GM23338 (cell line): ENCODE data around the gene IQGAP2. TPM values are rescaled to one million over a fixed set of nuclear protein-coding genes. Genes with fewer than 3 reads are reported as not detected.

ENCODE experiments used
- ATAC-seq: fragments of 200-7000 bp; cut with Tn5 transposase; 3 replicates; pipeline ENCODE4 v1.9.1; 2020
- DNase-seq: peaks from one replicate; pipeline ENCODE4 v3.0.0-alpha.2; 2015; ENCODE audit warnings: low spot score
- H2AFZ ChIP-seq: fragments of 200-600 bp; sonication (generic); 2 replicates; pipeline ENCODE4 v1.8.0; 2016; ENCODE audit warnings: antibody characterized with exemption, mild to moderate bottlenecking, moderate library complexity
- H3F3A ChIP-seq: fragments of 200-600 bp; sonication (generic); replicated peaks from 2 replicates; pipeline ENCODE4 v1.8.0; 2017; ENCODE audit warnings: antibody characterized with exemption, mixed run types, low read depth
- H3K27ac ChIP-seq: fragments of 200-600 bp; sonication (generic); 2 replicates; pipeline ENCODE4 v1.6.1; 2016; ENCODE audit warnings: low read depth
- H3K27me3 ChIP-seq: fragments of 200-600 bp; sonication (generic); 2 replicates; pipeline ENCODE4 v1.8.0; 2016; ENCODE audit warnings: mild to moderate bottlenecking, mixed run types, moderate library complexity; ENCODE audit not compliant: insufficient read depth
- H3K36me3 ChIP-seq: fragments of 200-600 bp; sonication (generic); 2 replicates; pipeline ENCODE4 v1.8.0; 2016; ENCODE audit warnings: mild to moderate bottlenecking; ENCODE audit not compliant: insufficient read depth
- H3K4me1 ChIP-seq: fragments of 200-600 bp; sonication (generic); 2 replicates; pipeline ENCODE4 v1.8.0; 2016; ENCODE audit warnings: mild to moderate bottlenecking, moderate library complexity; ENCODE audit not compliant: insufficient read depth
- H3K4me2 ChIP-seq: fragments of 200-600 bp; sonication (generic); 2 replicates; pipeline ENCODE4 v1.7.1; 2017; ENCODE audit warnings: mixed run types
- H3K4me3 ChIP-seq: fragments of 200-600 bp; sonication (generic); 2 replicates; pipeline ENCODE4 v1.6.1; 2016; ENCODE audit warnings: mixed run types
- H3K79me2 ChIP-seq: fragments of 200-600 bp; sonication (generic); replicated peaks from 2 replicates; pipeline ENCODE4 v1.8.0; 2017; ENCODE audit warnings: mild to moderate bottlenecking; ENCODE audit not compliant: insufficient read depth
- H3K9me2 ChIP-seq: fragments of 200-600 bp; sonication (generic); 2 replicates; pipeline ENCODE4 v1.8.0; 2017; ENCODE audit not compliant: insufficient read depth
- H4K20me1 ChIP-seq: fragments of 200-600 bp; sonication (generic); replicated peaks from 2 replicates; pipeline ENCODE4 v1.8.0; 2017; ENCODE audit warnings: mild to moderate bottlenecking; ENCODE audit not compliant: insufficient read depth
- H3K27ac Mint-ChIP-seq: 2 replicates; pipeline ENCODE4 v1.8.0; 2020; ENCODE audit warnings: inconsistent platforms, mild to moderate bottlenecking, moderate library complexity, mixed read lengths
- H3K27me3 Mint-ChIP-seq: 3 replicates; pipeline ENCODE4 v1.8.0; 2022; ENCODE audit warnings: low read depth, mild to moderate bottlenecking, moderate library complexity, mixed read lengths, inconsistent platforms; ENCODE audit not compliant: insufficient read depth, poor library complexity
- H3K36me3 Mint-ChIP-seq: 3 replicates; pipeline ENCODE4 v1.8.0; 2021; ENCODE audit warnings: low read depth, mild to moderate bottlenecking, inconsistent platforms, moderate library complexity, mixed read lengths
- H3K4me1 Mint-ChIP-seq: 3 replicates; pipeline ENCODE4 v1.8.0; 2020; ENCODE audit warnings: mild to moderate bottlenecking, inconsistent platforms, mixed read lengths
- H3K4me3 Mint-ChIP-seq: 3 replicates; pipeline ENCODE4 v1.8.0; 2021; ENCODE audit warnings: moderate library complexity, mild to moderate bottlenecking, inconsistent platforms, mixed read lengths
- H3K9me3 Mint-ChIP-seq: 3 replicates; pipeline ENCODE4 v1.8.0; 2020; ENCODE audit warnings: moderate library complexity, mild to moderate bottlenecking, inconsistent platforms, mixed read lengths
- CREB1 ChIP-seq: fragments of 250-450 bp; sonication (Bioruptor Pico); IDR thresholded peaks from 2 replicates; pipeline ENCODE4 v1.5.0; 2020; ENCODE audit warnings: low read depth, mild to moderate bottlenecking, moderate library complexity
- EZH2 ChIP-seq: fragments of 200-600 bp; sonication (generic); IDR thresholded peaks from one replicate; pipeline ENCODE4 v1.8.0; 2017; ENCODE audit warnings: antibody characterized with exemption, mild to moderate bottlenecking, low read depth; ENCODE audit not compliant: unreplicated experiment
- EZH2phosphoT487 ChIP-seq: fragments of 200-600 bp; sonication (generic); IDR thresholded peaks from one replicate; pipeline ENCODE4 v1.8.1; 2018; ENCODE audit warnings: antibody characterized with exemption; ENCODE audit not compliant: unreplicated experiment
- ZNF331 ChIP-seq: fragments of 250-450 bp; sonication (Bioruptor Pico); IDR thresholded peaks from 2 replicates; pipeline ENCODE4 v1.5.0; 2020; ENCODE audit warnings: low read depth, mild to moderate bottlenecking, moderate library complexity
- polyA plus RNA-seq: library from polyadenylated mRNA; unstranded; fragments of >200 nt; fragmentation: Nextera tagmentation; extraction: Ambion mirVana; gene quantifications from 2 replicates; pipeline ENCODE4 v1.2.1, GENCODE V29; 2016
- total RNA-seq: library from RNA; depleted of rRNA; stranded (reverse); fragments of >200 nt; shearing (Covaris generic); gene quantifications from 2 replicates; pipeline ENCODE4 v1.2.3, GENCODE V29; 2014
- TF ChIP-seq, protein P1 (sequence below): IDR thresholded peaks from one replicate; pipeline ENCODE4 v1.6.1; 2018; ENCODE audit warnings: antibody characterized with exemption; ENCODE audit not compliant: unreplicated experiment

IQGAP2 gene
- total and polyA plus RNA-seq, 2 experiments from 2014 or later, result 60.0 to 86.5 TPM

DNA sequence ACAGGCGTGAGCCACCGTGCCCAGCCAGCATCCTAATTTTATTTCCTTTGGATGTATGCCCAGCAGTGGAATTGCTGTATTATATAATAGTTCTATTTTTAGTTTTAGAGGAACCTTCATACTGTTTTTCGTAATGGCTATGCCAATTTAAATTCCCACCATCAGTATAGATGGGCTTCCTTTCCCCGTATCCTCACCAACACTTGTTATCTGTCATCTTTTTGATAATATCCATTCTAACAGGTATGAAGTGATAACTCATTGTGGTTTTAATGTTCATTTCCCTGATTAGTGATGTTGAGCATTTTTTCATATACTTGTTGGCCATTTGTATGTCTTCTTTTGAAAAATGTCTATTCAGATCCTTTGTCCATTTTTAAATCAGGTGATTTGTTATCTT, 325.9 kb downstream of the IQGAP2 start:
- Mint-ChIP-seq H3K9me3 (peaks cover 26% of the 10 kb centered on the region), H3K27me3 (no peaks in the 10 kb centered on the region), H3K4me3 (no peak overlapping the region), H3K4me1 (peaks cover 6% of the 10 kb centered on the region; the same call in 2 of the 3 replicates), H3K36me3 (peaks cover 41% of the 10 kb centered on the region), H3K27ac (no peak overlapping the region)
- Histone ChIP-seq H3K79me2 (peaks cover 43% of the 10 kb centered on the region), H3K27me3 (no peaks in the 10 kb centered on the region), H3K9me2 (no peaks in the 10 kb centered on the region; the same call in 1 of the 2 replicates), H2AFZ (no peak overlapping the region), H4K20me1 (no peaks in the 10 kb centered on the region; the same call in 1 of the 2 replicates), H3K4me2 (no peak overlapping the region), H3K36me3 (peaks cover 7% of the 10 kb centered on the region; the same call in 1 of the 2 replicates), H3F3A (no peaks in the 10 kb centered on the region), H3K4me1 (no peaks in the 10 kb centered on the region), H3K4me3 (no peak overlapping the region), H3K27ac (no peak overlapping the region)
- DNase-seq (no peak), ATAC-seq (no peak)
- no peak for TF ChIP-seq EZH2
- no peak for TF ChIP-seq ZNF331 (CRISPR knock-in tag)
- TF ChIP-seq, protein P1, sequence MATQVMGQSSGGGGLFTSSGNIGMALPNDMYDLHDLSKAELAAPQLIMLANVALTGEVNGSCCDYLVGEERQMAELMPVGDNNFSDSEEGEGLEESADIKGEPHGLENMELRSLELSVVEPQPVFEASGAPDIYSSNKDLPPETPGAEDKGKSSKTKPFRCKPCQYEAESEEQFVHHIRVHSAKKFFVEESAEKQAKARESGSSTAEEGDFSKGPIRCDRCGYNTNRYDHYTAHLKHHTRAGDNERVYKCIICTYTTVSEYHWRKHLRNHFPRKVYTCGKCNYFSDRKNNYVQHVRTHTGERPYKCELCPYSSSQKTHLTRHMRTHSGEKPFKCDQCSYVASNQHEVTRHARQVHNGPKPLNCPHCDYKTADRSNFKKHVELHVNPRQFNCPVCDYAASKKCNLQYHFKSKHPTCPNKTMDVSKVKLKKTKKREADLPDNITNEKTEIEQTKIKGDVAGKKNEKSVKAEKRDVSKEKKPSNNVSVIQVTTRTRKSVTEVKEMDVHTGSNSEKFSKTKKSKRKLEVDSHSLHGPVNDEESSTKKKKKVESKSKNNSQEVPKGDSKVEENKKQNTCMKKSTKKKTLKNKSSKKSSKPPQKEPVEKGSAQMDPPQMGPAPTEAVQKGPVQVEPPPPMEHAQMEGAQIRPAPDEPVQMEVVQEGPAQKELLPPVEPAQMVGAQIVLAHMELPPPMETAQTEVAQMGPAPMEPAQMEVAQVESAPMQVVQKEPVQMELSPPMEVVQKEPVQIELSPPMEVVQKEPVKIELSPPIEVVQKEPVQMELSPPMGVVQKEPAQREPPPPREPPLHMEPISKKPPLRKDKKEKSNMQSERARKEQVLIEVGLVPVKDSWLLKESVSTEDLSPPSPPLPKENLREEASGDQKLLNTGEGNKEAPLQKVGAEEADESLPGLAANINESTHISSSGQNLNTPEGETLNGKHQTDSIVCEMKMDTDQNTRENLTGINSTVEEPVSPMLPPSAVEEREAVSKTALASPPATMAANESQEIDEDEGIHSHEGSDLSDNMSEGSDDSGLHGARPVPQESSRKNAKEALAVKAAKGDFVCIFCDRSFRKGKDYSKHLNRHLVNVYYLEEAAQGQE, result no peak

DNA sequence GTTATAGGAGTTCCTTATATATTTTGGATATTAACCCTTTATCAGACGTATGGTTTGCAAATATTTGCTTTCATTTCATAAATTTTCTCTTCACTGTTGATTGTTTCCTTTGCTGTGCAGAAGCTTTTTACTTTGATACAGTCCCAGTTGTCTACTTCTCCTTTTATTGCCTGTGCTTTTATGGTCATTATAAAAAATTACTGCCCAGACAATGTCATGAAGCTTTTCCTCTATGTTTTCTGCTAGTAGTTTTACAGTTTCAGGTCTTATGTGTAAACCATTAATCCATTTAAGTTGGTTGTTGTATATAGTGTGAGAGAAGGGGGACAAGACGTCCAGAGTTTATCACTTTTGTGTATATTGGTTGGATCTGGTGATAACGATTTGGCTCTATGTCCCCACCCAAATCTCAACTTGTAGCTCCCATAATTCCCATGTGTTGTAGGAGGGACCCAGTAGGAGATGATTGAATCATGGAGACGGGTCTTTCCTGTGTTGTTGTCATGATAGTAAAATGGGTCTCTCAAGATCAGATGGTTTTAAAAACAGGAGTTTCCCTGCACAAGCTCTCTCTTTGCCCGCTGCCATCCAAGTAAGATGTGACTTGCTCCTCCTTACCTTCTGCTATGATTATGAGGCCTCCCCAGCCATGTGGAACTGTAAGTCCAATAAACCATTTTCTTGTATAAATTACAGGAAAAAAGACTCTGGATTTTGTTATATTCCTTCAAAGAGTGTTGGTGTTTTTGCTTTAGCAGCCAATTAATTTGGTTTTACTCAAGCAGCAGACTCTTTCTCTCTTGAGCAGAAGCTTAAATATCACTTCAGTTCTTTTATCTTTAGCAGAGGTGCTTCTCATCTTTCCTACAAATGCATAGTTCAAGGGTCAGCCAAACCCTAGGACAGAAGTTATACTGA, 326.5 kb downstream of the IQGAP2 start:
- no peaks in the 10 kb centered on the region for H3K27me3 Mint-ChIP-seq
- Histone ChIP-seq H3K36me3 (peaks cover 7% of the 10 kb centered on the region; the same call in 1 of the 2 replicates), H3K4me2 (no peak overlapping the region), H3K27ac (no peak overlapping the region), H3K4me1 (no peaks in the 10 kb centered on the region), H2AFZ (no peak overlapping the region), H3K9me2 (no peaks in the 10 kb centered on the region; the same call in 1 of the 2 replicates), H4K20me1 (no peaks in the 10 kb centered on the region), H3K27me3 (no peaks in the 10 kb centered on the region), H3K79me2 (peaks cover 38% of the 10 kb centered on the region), H3K4me3 (no peak overlapping the region), H3F3A (no peaks in the 10 kb centered on the region)
- H3K27ac Mint-ChIP-seq, result no peak overlapping the region
- ATAC-seq, result no peak
- peaks cover 44% of the 10 kb centered on the region for H3K36me3 Mint-ChIP-seq
- H3K4me3 Mint-ChIP-seq, result no peak overlapping the region
- peaks cover 3% of the 10 kb centered on the region; the same call in 2 of the 3 replicates for H3K4me1 Mint-ChIP-seq
- DNase-seq, result no peak
- H3K9me3 Mint-ChIP-seq, result peaks cover 26% of the 10 kb centered on the region
- TF ChIP-seq EZH2phosphoT487 (no peak), CREB1 (CRISPR knock-in tag) (no peak), EZH2 (no peak)
- TF ChIP-seq, protein P1, result no peak
